Transverse colon (tissue), 3 donors: ENCODE measurements around the gene RFXAP.

Source experiments
- CTCF ChIP-seq, 5 experiments: fragments of 200-600 bp in 3 of 5; fragments of 450-650 bp in 2 of 5; sonication (generic) in 3 of 5; IDR thresholded peaks; 1 replicate in 2 of 5; 2 replicates in 3 of 5; pipeline ENCODE4 v1.5.1; 2016 to 2017; ENCODE audit warnings: antibody characterized with exemption in 5 of 5, inconsistent platforms in 3 of 5, mild to moderate bottlenecking in 2 of 5, moderate library complexity in 1 of 5
- POLR2A ChIP-seq: fragments of 450-650 bp; IDR thresholded peaks from one replicate; pipeline ENCODE4 v1.6.1; 2016; ENCODE audit warnings: antibody characterized with exemption, mild to moderate bottlenecking, moderate library complexity

GRCh38 chr13:36862722-36863121, 43.7 kb downstream of the RFXAP start:
- TF ChIP-seq CTCF (IDR thresholded peaks at IDR 0.05): no peak
- TF ChIP-seq POLR2A: no peak
